Prostate gland (tissue), 2 donors: Measurements from ENCODE around the gene VASH2.

Experiments used
- POLR2A ChIP-seq: fragments of 450-650 bp; IDR thresholded peaks from one replicate; pipeline ENCODE4 v1.6.1; 2016; ENCODE audit warnings: antibody characterized with exemption, mild to moderate bottlenecking
- TF ChIP-seq, protein P1 (sequence below), 4 experiments: fragments of 200-600 bp in 2 of 4; fragments of 450-650 bp in 2 of 4; sonication (generic) in 2 of 4; IDR thresholded peaks; 1 replicate in 3 of 4; 2 replicates in 1 of 4; pipeline ENCODE4 v1.5.1; 2016 to 2019; ENCODE audit warnings: antibody characterized with exemption in 4 of 4, mild to moderate bottlenecking in 2 of 4, moderate library complexity in 2 of 4

- TF ChIP-seq, protein P1, sequence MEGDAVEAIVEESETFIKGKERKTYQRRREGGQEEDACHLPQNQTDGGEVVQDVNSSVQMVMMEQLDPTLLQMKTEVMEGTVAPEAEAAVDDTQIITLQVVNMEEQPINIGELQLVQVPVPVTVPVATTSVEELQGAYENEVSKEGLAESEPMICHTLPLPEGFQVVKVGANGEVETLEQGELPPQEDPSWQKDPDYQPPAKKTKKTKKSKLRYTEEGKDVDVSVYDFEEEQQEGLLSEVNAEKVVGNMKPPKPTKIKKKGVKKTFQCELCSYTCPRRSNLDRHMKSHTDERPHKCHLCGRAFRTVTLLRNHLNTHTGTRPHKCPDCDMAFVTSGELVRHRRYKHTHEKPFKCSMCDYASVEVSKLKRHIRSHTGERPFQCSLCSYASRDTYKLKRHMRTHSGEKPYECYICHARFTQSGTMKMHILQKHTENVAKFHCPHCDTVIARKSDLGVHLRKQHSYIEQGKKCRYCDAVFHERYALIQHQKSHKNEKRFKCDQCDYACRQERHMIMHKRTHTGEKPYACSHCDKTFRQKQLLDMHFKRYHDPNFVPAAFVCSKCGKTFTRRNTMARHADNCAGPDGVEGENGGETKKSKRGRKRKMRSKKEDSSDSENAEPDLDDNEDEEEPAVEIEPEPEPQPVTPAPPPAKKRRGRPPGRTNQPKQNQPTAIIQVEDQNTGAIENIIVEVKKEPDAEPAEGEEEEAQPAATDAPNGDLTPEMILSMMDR (IDR thresholded peaks at IDR 0.05) = no peak
- no peak for TF ChIP-seq POLR2A
Observed at GRCh38 chr1:212962509-212962908, 12.2 kb downstream of the VASH2 start.
